ENCODE results near the gene IGSF9B. TPM values are rescaled to one million over a fixed set of nuclear protein-coding genes. Genes with fewer than 3 reads are reported as not detected.

The IGSF9B gene
- total and polyA plus RNA-seq, 10 of the 15 experiments (the other 5 are each of a cell fraction or from before 2014, with no cell fraction given), result 0.03 to 3.7 (median 0.20) TPM; not detected in 2

DNA sequence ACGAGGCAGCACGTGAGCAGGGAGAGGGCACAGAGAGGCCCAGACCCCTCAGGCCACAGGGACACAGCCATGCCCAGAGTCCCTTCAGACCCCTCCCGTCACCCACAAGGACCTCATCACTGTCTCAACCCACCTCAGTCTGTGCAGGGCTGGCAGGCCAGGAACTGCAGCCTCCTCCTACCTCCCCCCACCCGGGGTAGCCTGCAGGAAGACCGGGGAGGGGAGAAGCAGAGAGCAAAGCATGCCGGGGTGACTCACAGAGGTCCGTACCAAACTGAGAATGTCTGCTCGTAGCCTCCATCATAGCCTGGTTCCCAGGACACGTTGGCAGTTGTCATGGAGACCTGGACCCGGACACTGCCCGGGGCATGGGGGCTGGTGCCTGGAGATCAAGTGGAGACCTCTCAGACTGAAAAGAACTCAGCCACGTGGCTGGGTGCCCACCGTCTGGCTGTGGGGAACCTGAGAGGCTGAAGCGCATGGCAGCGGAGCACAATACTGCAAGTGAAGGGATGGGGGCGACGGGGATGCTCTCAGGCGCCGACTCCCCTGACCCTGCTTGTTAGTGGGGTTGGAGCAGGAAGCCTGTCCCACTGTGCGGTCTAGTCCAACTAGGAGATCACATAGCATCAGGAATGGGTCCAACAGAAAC, 27.2 kb downstream of the IGSF9B start:
- FAIRE-seq (no peak), ATAC-seq (no peak), DNase-seq (ENCODE audit: low read depth, low spot score) (no peak)
- RAD21 ChIA-PET (ENCODE audit: unreplicated experiment), result no interaction called here
- Histone ChIP-seq H3K27ac (ENCODE audit: control insufficient read depth, insufficient read depth) (no peak overlapping the region), H3K27me3 (replicated peaks in 1 of 2; ENCODE audit: control insufficient read depth in 2 of 2, insufficient read depth in 2 of 2, low read length in 1 of 2) (no peaks in the 10 kb centered on the region), H3K4me3 (no peak overlapping the region), H3K36me3 (ENCODE audit: control insufficient read depth in 2 of 2, insufficient read depth in 2 of 2, low read length in 1 of 2) (no peaks in the 10 kb centered on the region; a peak in 1 of 4 replicates), H3K9me3 (replicated peaks; ENCODE audit: control insufficient read depth, insufficient read depth, low read length) (no peaks in the 10 kb centered on the region), H3K4me1 (ENCODE audit: control insufficient read depth, insufficient read depth, low read length) (peaks cover 12% of the 10 kb centered on the region), H3K4me2 (ENCODE audit: control insufficient read depth, insufficient read depth) (no peak overlapping the region), H2AFZ (ENCODE audit: control insufficient read depth, low read depth, low read length) (no peak overlapping the region), H3K79me2 (ENCODE audit: control insufficient read depth, insufficient read depth, low read length) (no peaks in the 10 kb centered on the region), H4K20me1 (ENCODE audit: control insufficient read depth, insufficient read depth) (no peaks in the 10 kb centered on the region), H3K9ac (ENCODE audit: control insufficient read depth, insufficient read depth, low read length) (no peak overlapping the region)
- intact Hi-C loops (cut with micrococcal nuclease; ENCODE audit: unreplicated experiment), result loop anchor here (5.0 kb wide), 2 partner anchors 103 to 118 kb away; no protein-coding TSS in a partner anchor
- in situ Hi-C loops (cut with MboI), result loop anchor here (5.0 kb wide), 1 partner anchor 213 kb away; no protein-coding TSS in a partner anchor
- TF ChIP-seq PAX8 (IDR thresholded peaks at IDR 0.05) (no peak), JUND (IDR thresholded peaks at IDR 0.05; ENCODE audit: low read depth, low read length) (no peak), GABPA (IDR thresholded peaks at IDR 0.05; ENCODE audit: low read depth) (no peak), TCF3 (IDR thresholded peaks at IDR 0.05; ENCODE audit: borderline replicate concordance, insufficient read depth, low read depth, low read length) (no peak), FOS (IDR thresholded peaks at IDR 0.05; ENCODE audit: borderline replicate concordance, extremely low read depth, insufficient read length) (no peak), CBFB (IDR thresholded peaks at IDR 0.05; ENCODE audit: low read depth) (no peak), POLR2AphosphoS5 (IDR thresholded peaks at IDR 0.05; ENCODE audit: low read length) (no peak)
- TF ChIP-seq, protein P1, sequence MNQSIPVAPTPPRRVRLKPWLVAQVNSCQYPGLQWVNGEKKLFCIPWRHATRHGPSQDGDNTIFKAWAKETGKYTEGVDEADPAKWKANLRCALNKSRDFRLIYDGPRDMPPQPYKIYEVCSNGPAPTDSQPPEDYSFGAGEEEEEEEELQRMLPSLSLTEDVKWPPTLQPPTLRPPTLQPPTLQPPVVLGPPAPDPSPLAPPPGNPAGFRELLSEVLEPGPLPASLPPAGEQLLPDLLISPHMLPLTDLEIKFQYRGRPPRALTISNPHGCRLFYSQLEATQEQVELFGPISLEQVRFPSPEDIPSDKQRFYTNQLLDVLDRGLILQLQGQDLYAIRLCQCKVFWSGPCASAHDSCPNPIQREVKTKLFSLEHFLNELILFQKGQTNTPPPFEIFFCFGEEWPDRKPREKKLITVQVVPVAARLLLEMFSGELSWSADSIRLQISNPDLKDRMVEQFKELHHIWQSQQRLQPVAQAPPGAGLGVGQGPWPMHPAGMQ (IDR thresholded peaks at IDR 0.05; ENCODE audit: borderline replicate concordance), result no peak
- BruUV-seq (replicated peaks), result no TSS peak
- SMC1A ChIA-PET (ENCODE audit: uncharacterized antibody, unreplicated experiment), result no interaction called here
- CTCF ChIA-PET, result no interaction called here
- 54% methylated on average over 20 of the region's 20 CpGs for WGBS (ENCODE audit: insufficient coverage, insufficient replicate concordance, low lambda C conversion rate, missing lambda C conversion rate)
- POLR2A ChIA-PET, result no interaction called here
